T-helper 17 cell (primary cell): Measurements from ENCODE around the gene SIRPB2. TPM values are rescaled to one million over a fixed set of nuclear protein-coding genes. Genes with fewer than 3 reads are reported as not detected.

Experiments
- ATAC-seq: fragments of 150-1000 bp; cut with Tn5 transposase; 2 replicates; pipeline ENCODE4 v1.10.0; 2021; ENCODE audit warnings: mild to moderate bottlenecking, moderate library complexity
- DNase-seq, 3 donors: peaks; one replicate each; pipeline versions ENCODE4 v3.0.0 to v3.0.0-alpha.2; 2020 to 2021
- H3K9me3 ChIP-seq: one replicate; pipeline ENCODE4 v1.7.0; 2013; ENCODE audit warnings: low read length, mild to moderate bottlenecking; ENCODE audit not compliant: control insufficient read depth, poor library complexity, severe bottlenecking
- H3K27ac Mint-ChIP-seq: one replicate; pipeline ENCODE4 v1.8.0; 2022; ENCODE audit warnings: mild to moderate bottlenecking, moderate library complexity, mixed read lengths
- H3K27me3 Mint-ChIP-seq: one replicate; pipeline ENCODE4 v1.8.0; 2022; ENCODE audit warnings: mixed read lengths
- H3K36me3 Mint-ChIP-seq: one replicate; pipeline ENCODE4 v1.8.0; 2022; ENCODE audit warnings: low read depth, mixed read lengths
- H3K4me1 Mint-ChIP-seq: one replicate; pipeline ENCODE4 v1.8.0; 2022; ENCODE audit warnings: mild to moderate bottlenecking, mixed read lengths
- H3K4me3 Mint-ChIP-seq: one replicate; pipeline ENCODE4 v1.8.0; 2022; ENCODE audit warnings: mild to moderate bottlenecking, moderate library complexity, mixed read lengths
- total RNA-seq, 4 donors: library from RNA in 2 of 4; stranded (reverse) in 2 of 4; gene quantifications; one replicate each; pipeline ENCODE4 v1.2.3 and lab custom pipeline; 2022 to 2026

SIRPB2 gene
- total RNA-seq, 2 donors from 2014 or later = 0.78 to 1.8 TPM

- no peaks in the 10 kb centered on the region for H3K9me3 ChIP-seq
- ATAC-seq = peak; percentile 66
- peaks cover 32% of the 10 kb centered on the region for H3K4me1 Mint-ChIP-seq
Measured at GRCh38 chr20:1437235-1437904, 53.9 kb downstream of the SIRPB2 start.

GRCh38 chr20:1436263-1436662 is 55.0 kb downstream of the SIRPB2 start:
- no peak overlapping the region for H3K27ac Mint-ChIP-seq
- DNase-seq (no peak), ATAC-seq (no peak)
- no peaks in the 10 kb centered on the region for H3K27me3 Mint-ChIP-seq
- H3K9me3 ChIP-seq = no peaks in the 10 kb centered on the region
- H3K4me1 Mint-ChIP-seq = peaks cover 27% of the 10 kb centered on the region
- no peak overlapping the region for H3K4me3 Mint-ChIP-seq
- no peaks in the 10 kb centered on the region for H3K36me3 Mint-ChIP-seq

More at GRCh38 chr20:1437235-1437904, 53.9 kb downstream of the SIRPB2 start:
- Mint-ChIP-seq H3K4me3 (peak overlapping the region; percentile 3), H3K27me3 (no peaks in the 10 kb centered on the region), H3K36me3 (no peaks in the 10 kb centered on the region), H3K27ac (peak overlapping the region; percentile 27)
- peak; percentile 67 to 68 (median 67) for DNase-seq

- no peaks in the 10 kb centered on the region for H3K9me3 ChIP-seq
- DNase-seq (no peak), ATAC-seq (no peak)
- peak overlapping the region; percentile 12 for H3K4me3 Mint-ChIP-seq
- H3K27me3 Mint-ChIP-seq = no peaks in the 10 kb centered on the region
- peaks cover 26% of the 10 kb centered on the region for H3K4me1 Mint-ChIP-seq
- H3K27ac Mint-ChIP-seq = no peak overlapping the region
- no peaks in the 10 kb centered on the region for H3K36me3 Mint-ChIP-seq
Measured at GRCh38 chr20:1435337-1435699, 55.9 kb downstream of the SIRPB2 start.

- no peak overlapping the region for H3K27ac Mint-ChIP-seq
- ATAC-seq = peak; percentile 87
- H3K9me3 ChIP-seq = no peaks in the 10 kb centered on the region
Measured at GRCh38 chr20:1434571-1435336, 56.5 kb downstream of the SIRPB2 start.

GRCh38 chr20:1431158-1431557 is 60.1 kb downstream of the SIRPB2 start:
- ATAC-seq (no peak), DNase-seq (no peak)
- Mint-ChIP-seq H3K27ac (no peak overlapping the region), H3K27me3 (no peaks in the 10 kb centered on the region), H3K4me1 (peaks cover 22% of the 10 kb centered on the region), H3K36me3 (no peaks in the 10 kb centered on the region), H3K4me3 (no peak overlapping the region)
- no peaks in the 10 kb centered on the region for H3K9me3 ChIP-seq

More at GRCh38 chr20:1434571-1435336, 56.5 kb downstream of the SIRPB2 start:
- Mint-ChIP-seq H3K4me1 (peaks cover 24% of the 10 kb centered on the region), H3K36me3 (no peaks in the 10 kb centered on the region), H3K27me3 (no peaks in the 10 kb centered on the region), H3K4me3 (peak overlapping the region; percentile 49)
- peak in 1 of 3 donors; percentile 14 for DNase-seq

GRCh38 chr20:1430004-1430451 is 61.2 kb downstream of the SIRPB2 start:
- no peak overlapping the region for H3K4me3 Mint-ChIP-seq
- DNase-seq (no peak), ATAC-seq (no peak)
- H3K27me3 Mint-ChIP-seq = no peaks in the 10 kb centered on the region
- H3K9me3 ChIP-seq = no peaks in the 10 kb centered on the region
- H3K27ac Mint-ChIP-seq = no peak overlapping the region
- no peaks in the 10 kb centered on the region for H3K36me3 Mint-ChIP-seq
- peaks cover 17% of the 10 kb centered on the region for H3K4me1 Mint-ChIP-seq

- no peak overlapping the region for H3K4me3 Mint-ChIP-seq
- no peak for ATAC-seq
- no peaks in the 10 kb centered on the region for H3K36me3 Mint-ChIP-seq
- no peak for DNase-seq
- H3K9me3 ChIP-seq = no peaks in the 10 kb centered on the region
- peaks cover 14% of the 10 kb centered on the region for H3K4me1 Mint-ChIP-seq
- H3K27me3 Mint-ChIP-seq = no peaks in the 10 kb centered on the region
- H3K27ac Mint-ChIP-seq = no peak overlapping the region
Measured at GRCh38 chr20:1429143-1429728, 62.0 kb downstream of the SIRPB2 start.

- Mint-ChIP-seq H3K27ac (no peak overlapping the region), H3K36me3 (peaks cover 2% of the 10 kb centered on the region), H3K4me1 (peaks cover 14% of the 10 kb centered on the region), H3K27me3 (no peaks in the 10 kb centered on the region), H3K4me3 (no peak overlapping the region)
- no peak for DNase-seq
- no peak for ATAC-seq
- no peaks in the 10 kb centered on the region for H3K9me3 ChIP-seq
Measured at GRCh38 chr20:1427457-1428054, 63.7 kb downstream of the SIRPB2 start.

GRCh38 chr20:1426231-1426849 is 64.9 kb downstream of the SIRPB2 start:
- no peaks in the 10 kb centered on the region for H3K9me3 ChIP-seq
- no peak for ATAC-seq
- Mint-ChIP-seq H3K27me3 (no peaks in the 10 kb centered on the region), H3K4me3 (no peak overlapping the region), H3K4me1 (peaks cover 13% of the 10 kb centered on the region), H3K36me3 (peaks cover 2% of the 10 kb centered on the region), H3K27ac (peak overlapping the region; percentile 60)
- no peak for DNase-seq

Other genes starting within 250 kb of the SIRPB2 start
- 1 to 10 TPM; 6.7 to 9.4 TPM for gene SNPH, start 225.1 kb downstream of the SIRPB2 start, total RNA-seq
- gene SDCBP2, start 162.3 kb downstream of the SIRPB2 start, total RNA-seq = 1 to 10 TPM; 1.2 to 2.3 TPM
- gene FKBP1A, start 98.4 kb downstream of the SIRPB2 start, total RNA-seq = 100 to 1,000 TPM in 1 of 2 donors, 10 to 100 TPM in 1; 77.9 to 113 TPM
- gene NSFL1C, start 24.6 kb downstream of the SIRPB2 start, total RNA-seq = 10 to 100 TPM; 57.7 to 63.1 TPM
- not detected for gene SIRPD, start 66.3 kb upstream of the SIRPB2 start, total RNA-seq
- 1 to 10 TPM; 4.4 to 4.6 TPM for gene SIRPB1, start 128.6 kb upstream of the SIRPB2 start, total RNA-seq
- 10 to 100 TPM; 45.3 to 47.5 TPM for gene SIRPG, start 166.4 kb upstream of the SIRPB2 start, total RNA-seq